Right ventricle myocardium inferior (tissue), 1 donor: ENCODE measurements around the gene SPN. TPM values are rescaled to one million over a fixed set of nuclear protein-coding genes. Genes with fewer than 3 reads are reported as not detected.
"Not testable (repeated sequence)": the region's sequence is repeated elsewhere in the genome, so short reads cannot be mapped to it uniquely, and the experiment has no call there.

Experiments
- ATAC-seq: fragments of 200-7000 bp; cut with Tn5 transposase; one replicate; pipeline ENCODE4 v1.9.1; 2020; ENCODE audit warnings: mild to moderate bottlenecking, moderate library complexity
- DNase-seq: peaks from one replicate; pipeline ENCODE4 v3.0.0; 2021; ENCODE audit errors: missing footprints
- intact Hi-C: fragments of 100-400 bp; cut with DNase I; formaldehyde crosslinking; loops from one replicate; pipeline ENCODE4 v1.11.0; 2022
- long read RNA-seq: library from polyadenylated mRNA; unstranded; transcript quantifications from one replicate; pipeline ENCODE4 v2.0.0, GENCODE V29; 2021
- total RNA-seq: library from RNA; stranded (reverse); fragmentation: NEBNext Ultra II Directional; extraction: Animal tissue kit (Norgen Biotek cat#: 25700); gene quantifications from one replicate; pipeline ENCODE4 v1.2.1, GENCODE V29; 2021
- donor health status: DM: no; HTN: yes; CAD: no; lungs with severe emphysema.

Gene SPN
- 1.3 TPM for total RNA-seq
- long read RNA-seq, result 0 reads

GRCh38 chr16:29663016-29663806, at the start of gene SPN:
Gene SPN, plus strand, starts transcription at chr16:29663247. Its CDS starts 482 bp downstream, at chr16:29663729.
- ATAC-seq (no peak), DNase-seq (no peak)
- intact Hi-C loops, result no loop called here

- ATAC-seq, result peak; percentile 91
- DNase-seq, result peak; percentile 94
Measured at GRCh38 chr16:29613307-29614057, 49.6 kb upstream of the SPN start.

GRCh38 chr16:29614691-29615314, 48.2 kb upstream of the SPN start:
- intact Hi-C loops, DNase-seq, ATAC-seq: not testable (repeated sequence)

More at GRCh38 chr16:29613307-29614057, 49.6 kb upstream of the SPN start:
- intact Hi-C loops, result not testable (repeated sequence)

- ATAC-seq, DNase-seq, intact Hi-C loops: not testable (repeated sequence)
Measured at GRCh38 chr16:29616127-29616526, 46.9 kb upstream of the SPN start.

GRCh38 chr16:29620591-29620990, 42.5 kb upstream of the SPN start:
- peak; percentile 31 for ATAC-seq
- intact Hi-C loops, DNase-seq: not testable (repeated sequence)

- DNase-seq, ATAC-seq, intact Hi-C loops: not testable (repeated sequence)
Measured at GRCh38 chr16:29622738-29623137, 40.3 kb upstream of the SPN start.

- DNase-seq, ATAC-seq, intact Hi-C loops: not testable (repeated sequence)
Measured at GRCh38 chr16:29623253-29623652, 39.8 kb upstream of the SPN start.

- ATAC-seq, intact Hi-C loops, DNase-seq: not testable (repeated sequence)
Measured at GRCh38 chr16:29625114-29625513, 37.9 kb upstream of the SPN start.

- DNase-seq, intact Hi-C loops: not testable (repeated sequence)
- ATAC-seq, result peak; percentile 54
Measured at GRCh38 chr16:29626778-29627331, 36.2 kb upstream of the SPN start.

GRCh38 chr16:29627661-29628075, 35.4 kb upstream of the SPN start:
- intact Hi-C loops, ATAC-seq, DNase-seq: not testable (repeated sequence)

- intact Hi-C loops, DNase-seq, ATAC-seq: not testable (repeated sequence)
Measured at GRCh38 chr16:29628707-29629106, 34.3 kb upstream of the SPN start.

GRCh38 chr16:29629318-29629717, 33.7 kb upstream of the SPN start:
- ATAC-seq, intact Hi-C loops, DNase-seq: not testable (repeated sequence)

- ATAC-seq, intact Hi-C loops, DNase-seq: not testable (repeated sequence)
Measured at GRCh38 chr16:29631658-29632057, 31.4 kb upstream of the SPN start.

GRCh38 chr16:29635902-29636301, 27.1 kb upstream of the SPN start:
- not testable (repeated sequence) for DNase-seq, ATAC-seq

GRCh38 chr16:29636368-29636767, 26.7 kb upstream of the SPN start:
- intact Hi-C loops, ATAC-seq: not testable (repeated sequence)

More at GRCh38 chr16:29635902-29636301, 27.1 kb upstream of the SPN start:
- intact Hi-C loops, result not testable (repeated sequence)

GRCh38 chr16:29638751-29639150, 24.3 kb upstream of the SPN start:
- intact Hi-C loops, DNase-seq: not testable (repeated sequence)

More at GRCh38 chr16:29636368-29636767, 26.7 kb upstream of the SPN start:
- DNase-seq, result not testable (repeated sequence)

GRCh38 chr16:29641561-29641960, 21.5 kb upstream of the SPN start:
- intact Hi-C loops, result no loop called here
- DNase-seq, result no peak
- no peak for ATAC-seq

More at GRCh38 chr16:29638751-29639150, 24.3 kb upstream of the SPN start:
- ATAC-seq, result not testable (repeated sequence)

- ATAC-seq (no peak), DNase-seq (no peak)
- intact Hi-C loops, result no loop called here
Measured at GRCh38 chr16:29643596-29643995, 19.5 kb upstream of the SPN start.
